ENCODE data around the gene XXYLT1. TPM values are rescaled to one million over a fixed set of nuclear protein-coding genes. Genes with fewer than 3 reads are reported as not detected.
A peak's percentile ranks its signal among the peaks of the same experiment; 100 is the strongest.

The XXYLT1 gene
- total and polyA plus RNA-seq, 8 donors: 1.8 to 5.0 (median 2.6) TPM

DNA sequence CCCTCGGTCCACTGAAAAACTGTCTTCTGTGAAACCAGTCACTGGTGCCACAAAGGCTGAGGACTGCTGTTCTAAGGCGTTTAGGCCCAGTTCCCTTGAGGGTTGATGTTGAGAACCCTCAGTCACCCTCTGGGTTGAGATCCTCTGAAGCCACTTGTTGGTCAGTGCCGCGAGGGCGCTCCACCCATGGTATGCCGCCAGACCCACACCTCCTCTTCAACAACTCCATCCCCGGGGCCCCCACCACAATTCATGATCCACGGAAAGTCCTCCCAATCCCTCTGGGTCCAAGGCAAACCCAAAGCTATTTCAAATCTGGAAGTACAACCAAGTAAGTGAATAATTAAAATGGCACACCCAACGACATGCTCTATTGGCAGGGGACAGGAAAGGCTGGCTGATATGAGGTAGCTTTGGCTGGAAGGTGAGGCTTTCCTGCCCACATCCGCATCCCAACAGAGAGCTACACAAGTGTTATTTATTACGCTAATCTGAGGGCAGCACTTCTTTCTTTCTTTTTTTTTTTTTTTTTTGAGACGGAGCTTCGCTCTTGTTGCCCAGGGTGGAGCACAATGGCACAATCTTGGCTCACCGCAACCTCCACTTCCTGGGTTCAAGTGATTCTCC is 58.1 kb downstream of the XXYLT1 start:
- H3K9me3 ChIP-seq: no peaks in the 10 kb centered on the region
- FAIRE-seq (no peak), ATAC-seq (no peak), DNase-seq (no peak)
- H3K27me3 ChIP-seq: no peaks in the 10 kb centered on the region
- intact Hi-C loops (cut with DNase I): no loop called here
- TF ChIP-seq, protein P1, sequence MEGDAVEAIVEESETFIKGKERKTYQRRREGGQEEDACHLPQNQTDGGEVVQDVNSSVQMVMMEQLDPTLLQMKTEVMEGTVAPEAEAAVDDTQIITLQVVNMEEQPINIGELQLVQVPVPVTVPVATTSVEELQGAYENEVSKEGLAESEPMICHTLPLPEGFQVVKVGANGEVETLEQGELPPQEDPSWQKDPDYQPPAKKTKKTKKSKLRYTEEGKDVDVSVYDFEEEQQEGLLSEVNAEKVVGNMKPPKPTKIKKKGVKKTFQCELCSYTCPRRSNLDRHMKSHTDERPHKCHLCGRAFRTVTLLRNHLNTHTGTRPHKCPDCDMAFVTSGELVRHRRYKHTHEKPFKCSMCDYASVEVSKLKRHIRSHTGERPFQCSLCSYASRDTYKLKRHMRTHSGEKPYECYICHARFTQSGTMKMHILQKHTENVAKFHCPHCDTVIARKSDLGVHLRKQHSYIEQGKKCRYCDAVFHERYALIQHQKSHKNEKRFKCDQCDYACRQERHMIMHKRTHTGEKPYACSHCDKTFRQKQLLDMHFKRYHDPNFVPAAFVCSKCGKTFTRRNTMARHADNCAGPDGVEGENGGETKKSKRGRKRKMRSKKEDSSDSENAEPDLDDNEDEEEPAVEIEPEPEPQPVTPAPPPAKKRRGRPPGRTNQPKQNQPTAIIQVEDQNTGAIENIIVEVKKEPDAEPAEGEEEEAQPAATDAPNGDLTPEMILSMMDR (IDR thresholded peaks at IDR 0.05): no peak
- 95 to 97% methylated on average over 14 of the region's 14 CpGs for WGBS, 2 donors
- H3K4me3 ChIP-seq: no peak overlapping the region
- no peaks in the 10 kb centered on the region for H3K36me3 ChIP-seq
- no peak overlapping the region for H3K27ac ChIP-seq
- H3K4me1 ChIP-seq: no peaks in the 10 kb centered on the region

DNA sequence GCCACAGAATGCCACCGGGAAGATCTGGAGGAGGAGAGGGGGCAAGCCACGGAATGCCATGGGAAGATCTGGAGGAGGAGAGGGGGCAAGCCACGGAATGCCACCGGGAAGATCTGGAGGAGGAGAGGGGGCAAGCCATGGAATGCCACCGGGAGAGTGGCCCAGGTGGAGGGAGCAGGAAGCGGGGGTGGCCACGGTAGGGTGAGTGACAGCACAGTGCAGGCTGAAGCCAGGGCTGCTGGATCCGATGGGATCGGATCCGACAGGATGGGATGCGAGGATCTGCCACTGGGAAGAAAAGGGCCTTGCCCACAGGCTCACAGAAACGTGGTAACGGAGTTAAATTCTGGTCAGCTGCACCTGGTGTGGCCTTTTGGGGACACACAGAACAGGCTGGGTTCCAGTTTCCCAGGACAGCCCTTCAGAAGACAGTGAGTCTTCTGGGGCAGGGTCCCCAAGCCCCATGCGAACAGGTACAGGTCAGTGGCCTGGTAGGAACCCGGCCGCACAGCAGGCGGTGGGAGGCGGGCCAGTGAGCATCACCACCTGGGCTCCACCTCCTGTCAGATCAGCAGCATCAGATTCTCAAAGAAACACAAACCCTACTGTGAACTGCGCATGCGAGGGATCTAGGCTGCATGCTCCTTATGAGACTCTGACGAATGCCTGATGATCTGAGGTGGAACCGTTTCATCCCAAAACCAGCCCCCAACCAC is 58.8 kb downstream of the XXYLT1 start:
- Histone ChIP-seq H3K4me3 (no peak overlapping the region), H3K27me3 (no peaks in the 10 kb centered on the region), H3K4me1 (no peaks in the 10 kb centered on the region), H3K36me3 (no peaks in the 10 kb centered on the region), H3K9me3 (no peaks in the 10 kb centered on the region), H3K27ac (no peak overlapping the region)
- 95 to 96% methylated on average over 22 of the region's 22 CpGs for WGBS, 2 donors
- no peak for DNase-seq
- TF ChIP-seq, protein P1 (IDR thresholded peaks at IDR 0.05): no peak
- intact Hi-C loops (cut with DNase I): no loop called here
- no peak for ATAC-seq
- FAIRE-seq: no peak

DNA sequence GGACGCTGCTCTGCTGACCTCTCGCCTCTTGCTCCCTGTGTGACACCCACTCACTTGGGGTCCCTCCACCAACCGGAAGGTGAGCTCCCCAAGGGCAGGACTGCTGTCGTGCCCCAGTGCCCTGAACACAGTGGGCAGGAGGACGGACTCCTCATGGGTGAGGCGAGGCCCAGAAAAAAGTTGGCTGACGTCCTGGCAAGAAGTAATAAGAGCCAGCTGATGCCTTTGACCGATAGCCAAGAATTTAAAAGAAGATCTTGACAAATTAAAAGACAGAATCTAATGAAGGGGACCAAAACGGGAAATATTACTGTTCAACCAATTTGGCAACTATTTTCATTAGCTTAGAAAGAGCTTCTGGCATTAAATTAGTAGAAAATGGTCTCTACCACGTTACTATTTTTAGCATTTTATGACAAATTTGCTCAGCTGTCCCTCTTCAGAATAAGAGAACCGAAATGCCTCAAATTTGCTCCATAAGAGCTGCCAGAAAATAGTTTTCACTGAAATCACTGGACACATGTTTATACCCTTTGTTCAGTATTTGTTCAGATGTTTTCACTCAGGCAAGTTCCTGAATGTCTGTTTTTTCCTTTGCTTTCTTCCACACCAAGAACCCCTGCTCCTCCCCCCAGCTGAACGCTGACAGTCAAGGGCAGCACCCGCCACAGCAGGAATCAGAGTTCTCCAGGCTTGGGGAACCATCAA is 60.5 kb downstream of the XXYLT1 start:
- intact Hi-C loops (cut with DNase I): no loop called here
- no peaks in the 10 kb centered on the region for H3K36me3 ChIP-seq
- peak overlapping the region in 2 of 4 donors; percentile 22 to 23 for H3K27ac ChIP-seq
- FAIRE-seq: no peak
- no peaks in the 10 kb centered on the region for H3K9me3 ChIP-seq
- H3K4me1 ChIP-seq: no peaks in the 10 kb centered on the region
- ATAC-seq: peak in 3 of 4 donors; percentile 44 to 54 (median 46)
- no peak overlapping the region for H3K4me3 ChIP-seq
- H3K27me3 ChIP-seq: no peaks in the 10 kb centered on the region
- TF ChIP-seq, protein P1 (IDR thresholded peaks at IDR 0.05): no peak
- DNase-seq: peak in 1 of 6 donors; percentile 30
- 35 to 38% methylated on average over 13 of the region's 13 CpGs for WGBS, 2 donors

DNA sequence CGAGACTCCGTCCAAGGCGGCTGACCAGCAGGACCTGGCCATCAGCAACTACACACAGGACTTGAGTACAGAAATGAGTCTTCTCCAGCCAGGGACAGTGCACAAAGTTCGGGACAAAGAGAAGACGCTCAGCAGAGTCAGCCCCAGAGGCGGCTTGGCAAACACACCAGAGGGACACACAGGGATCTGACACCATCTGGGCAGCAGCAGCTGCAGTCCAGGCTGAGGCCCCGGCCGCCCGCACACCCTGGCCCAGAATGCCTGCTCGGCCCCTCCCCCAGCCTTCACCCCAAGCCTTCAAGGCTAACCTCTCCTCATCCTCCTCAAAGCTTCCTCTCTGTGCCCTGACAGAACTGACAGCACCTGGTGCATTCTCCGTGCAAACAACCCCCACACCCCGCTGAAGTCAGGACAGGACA is 61.1 kb downstream of the XXYLT1 start:
- H3K9me3 ChIP-seq: no peaks in the 10 kb centered on the region
- 75 to 83% methylated on average over 12 of the region's 12 CpGs for WGBS, 2 donors
- no peaks in the 10 kb centered on the region for H3K27me3 ChIP-seq
- DNase-seq: no peak
- intact Hi-C loops (cut with DNase I): no loop called here
- ATAC-seq: peak in 3 of 4 donors; percentile 44 to 60 (median 48)
- H3K4me3 ChIP-seq: no peak overlapping the region
- FAIRE-seq: no peak
- TF ChIP-seq, protein P1 (IDR thresholded peaks at IDR 0.05): no peak
- peak overlapping the region in 2 of 4 donors; percentile 22 to 23 for H3K27ac ChIP-seq
- H3K36me3 ChIP-seq: no peaks in the 10 kb centered on the region
- peaks cover 0 to 4% (median 0%) of the 10 kb centered on the region in 3 donors for H3K4me1 ChIP-seq

All from pancreas (tissue), 10 donors.